GM23338 (cell line): ENCODE results near the gene PTRH2. TPM values are rescaled to one million over a fixed set of nuclear protein-coding genes. Genes with fewer than 3 reads are reported as not detected.

Source experiments
- ATAC-seq: fragments of 200-7000 bp; cut with Tn5 transposase; 3 replicates; pipeline ENCODE4 v1.9.1; 2020
- DNase-seq: peaks from one replicate; pipeline ENCODE4 v3.0.0-alpha.2; 2015; ENCODE audit warnings: low spot score
- H2AFZ ChIP-seq: fragments of 200-600 bp; sonication (generic); 2 replicates; pipeline ENCODE4 v1.8.0; 2016; ENCODE audit warnings: antibody characterized with exemption, mild to moderate bottlenecking, moderate library complexity
- H3F3A ChIP-seq: fragments of 200-600 bp; sonication (generic); replicated peaks from 2 replicates; pipeline ENCODE4 v1.8.0; 2017; ENCODE audit warnings: antibody characterized with exemption, mixed run types, low read depth
- H3K27ac ChIP-seq: fragments of 200-600 bp; sonication (generic); 2 replicates; pipeline ENCODE4 v1.6.1; 2016; ENCODE audit warnings: low read depth
- H3K27me3 ChIP-seq: fragments of 200-600 bp; sonication (generic); 2 replicates; pipeline ENCODE4 v1.8.0; 2016; ENCODE audit warnings: mild to moderate bottlenecking, mixed run types, moderate library complexity; ENCODE audit not compliant: insufficient read depth
- H3K36me3 ChIP-seq: fragments of 200-600 bp; sonication (generic); 2 replicates; pipeline ENCODE4 v1.8.0; 2016; ENCODE audit warnings: mild to moderate bottlenecking; ENCODE audit not compliant: insufficient read depth
- H3K4me1 ChIP-seq: fragments of 200-600 bp; sonication (generic); 2 replicates; pipeline ENCODE4 v1.8.0; 2016; ENCODE audit warnings: mild to moderate bottlenecking, moderate library complexity; ENCODE audit not compliant: insufficient read depth
- H3K4me2 ChIP-seq: fragments of 200-600 bp; sonication (generic); 2 replicates; pipeline ENCODE4 v1.7.1; 2017; ENCODE audit warnings: mixed run types
- H3K4me3 ChIP-seq: fragments of 200-600 bp; sonication (generic); 2 replicates; pipeline ENCODE4 v1.6.1; 2016; ENCODE audit warnings: mixed run types
- H3K79me2 ChIP-seq: fragments of 200-600 bp; sonication (generic); replicated peaks from 2 replicates; pipeline ENCODE4 v1.8.0; 2017; ENCODE audit warnings: mild to moderate bottlenecking; ENCODE audit not compliant: insufficient read depth
- H3K9me2 ChIP-seq: fragments of 200-600 bp; sonication (generic); 2 replicates; pipeline ENCODE4 v1.8.0; 2017; ENCODE audit not compliant: insufficient read depth
- H4K20me1 ChIP-seq: fragments of 200-600 bp; sonication (generic); replicated peaks from 2 replicates; pipeline ENCODE4 v1.8.0; 2017; ENCODE audit warnings: mild to moderate bottlenecking; ENCODE audit not compliant: insufficient read depth
- H3K27ac Mint-ChIP-seq: 2 replicates; pipeline ENCODE4 v1.8.0; 2020; ENCODE audit warnings: inconsistent platforms, mild to moderate bottlenecking, moderate library complexity, mixed read lengths
- H3K27me3 Mint-ChIP-seq: 3 replicates; pipeline ENCODE4 v1.8.0; 2022; ENCODE audit warnings: low read depth, mild to moderate bottlenecking, moderate library complexity, mixed read lengths, inconsistent platforms; ENCODE audit not compliant: insufficient read depth, poor library complexity
- H3K36me3 Mint-ChIP-seq: 3 replicates; pipeline ENCODE4 v1.8.0; 2021; ENCODE audit warnings: low read depth, mild to moderate bottlenecking, inconsistent platforms, moderate library complexity, mixed read lengths
- H3K4me1 Mint-ChIP-seq: 3 replicates; pipeline ENCODE4 v1.8.0; 2020; ENCODE audit warnings: mild to moderate bottlenecking, inconsistent platforms, mixed read lengths
- H3K4me3 Mint-ChIP-seq: 3 replicates; pipeline ENCODE4 v1.8.0; 2021; ENCODE audit warnings: moderate library complexity, mild to moderate bottlenecking, inconsistent platforms, mixed read lengths
- H3K9me3 Mint-ChIP-seq: 3 replicates; pipeline ENCODE4 v1.8.0; 2020; ENCODE audit warnings: moderate library complexity, mild to moderate bottlenecking, inconsistent platforms, mixed read lengths
- EZH2 ChIP-seq: fragments of 200-600 bp; sonication (generic); IDR thresholded peaks from one replicate; pipeline ENCODE4 v1.8.0; 2017; ENCODE audit warnings: antibody characterized with exemption, mild to moderate bottlenecking, low read depth; ENCODE audit not compliant: unreplicated experiment
- NANOG ChIP-seq: IDR thresholded peaks from 2 replicates; pipeline ENCODE4 v1.6.1; 2016; ENCODE audit warnings: antibody characterized with exemption, borderline replicate concordance
- POLR2AphosphoS5 ChIP-seq: IDR thresholded peaks from 2 replicates; pipeline ENCODE4 v1.6.1; 2016; ENCODE audit warnings: antibody characterized with exemption, low read depth
- STAT1 ChIP-seq: IDR thresholded peaks from one replicate; pipeline ENCODE4 v1.6.1; 2016; ENCODE audit warnings: antibody characterized with exemption; ENCODE audit not compliant: unreplicated experiment
- ZNF114 ChIP-seq: fragments of 250-450 bp; sonication (Bioruptor Pico); IDR thresholded peaks from 2 replicates; pipeline ENCODE4 v1.5.0; 2020; ENCODE audit warnings: mild to moderate bottlenecking, moderate library complexity
- ZNF331 ChIP-seq: fragments of 250-450 bp; sonication (Bioruptor Pico); IDR thresholded peaks from 2 replicates; pipeline ENCODE4 v1.5.0; 2020; ENCODE audit warnings: low read depth, mild to moderate bottlenecking, moderate library complexity
- polyA plus RNA-seq: library from polyadenylated mRNA; unstranded; fragments of >200 nt; fragmentation: Nextera tagmentation; extraction: Ambion mirVana; gene quantifications from 2 replicates; pipeline ENCODE4 v1.2.1, GENCODE V29; 2016
- total RNA-seq: library from RNA; depleted of rRNA; stranded (reverse); fragments of >200 nt; shearing (Covaris generic); gene quantifications from 2 replicates; pipeline ENCODE4 v1.2.3, GENCODE V29; 2014
- TF ChIP-seq, protein P1 (sequence below): fragments of 250-450 bp; sonication (Bioruptor Pico); IDR thresholded peaks from 2 replicates; pipeline ENCODE4 v1.5.0; 2020; ENCODE audit warnings: mild to moderate bottlenecking, moderate library complexity
- TF ChIP-seq, protein P2 (sequence below), 2 experiments: fragments of 200-600 bp in 1 of 2; sonication (generic) in 1 of 2; conservative IDR thresholded peaks; 2 replicates each; pipeline versions ENCODE4 v1.5.1 to v1.6.1; 2016 to 2017; ENCODE audit warnings: antibody characterized with exemption in 2 of 2, low read depth in 2 of 2, mild to moderate bottlenecking in 2 of 2, moderate library complexity in 1 of 2

Gene PTRH2
- total and polyA plus RNA-seq, 2 experiments from 2014 or later, result 32.7 to 85.2 TPM

DNA sequence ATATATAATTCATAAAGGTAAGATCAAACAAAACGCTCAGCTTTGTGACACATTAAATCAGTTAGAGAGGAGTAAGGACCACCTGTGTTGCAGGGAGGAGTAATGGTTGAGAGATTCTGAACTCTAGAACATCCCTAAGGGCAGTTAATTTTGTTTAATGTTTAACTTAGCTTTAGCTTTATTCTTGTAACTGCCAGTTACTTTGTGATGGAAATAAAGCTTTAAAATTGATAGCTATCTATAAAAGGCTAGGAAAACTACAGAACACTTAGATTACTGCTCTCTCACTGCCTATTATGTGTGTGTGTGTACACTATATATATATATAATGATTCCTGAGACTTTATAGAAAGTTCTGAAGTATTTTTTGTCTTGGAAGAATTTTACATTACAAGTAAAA lies 37.8 kb downstream of the PTRH2 start (continued):
- TF ChIP-seq, protein P1, sequence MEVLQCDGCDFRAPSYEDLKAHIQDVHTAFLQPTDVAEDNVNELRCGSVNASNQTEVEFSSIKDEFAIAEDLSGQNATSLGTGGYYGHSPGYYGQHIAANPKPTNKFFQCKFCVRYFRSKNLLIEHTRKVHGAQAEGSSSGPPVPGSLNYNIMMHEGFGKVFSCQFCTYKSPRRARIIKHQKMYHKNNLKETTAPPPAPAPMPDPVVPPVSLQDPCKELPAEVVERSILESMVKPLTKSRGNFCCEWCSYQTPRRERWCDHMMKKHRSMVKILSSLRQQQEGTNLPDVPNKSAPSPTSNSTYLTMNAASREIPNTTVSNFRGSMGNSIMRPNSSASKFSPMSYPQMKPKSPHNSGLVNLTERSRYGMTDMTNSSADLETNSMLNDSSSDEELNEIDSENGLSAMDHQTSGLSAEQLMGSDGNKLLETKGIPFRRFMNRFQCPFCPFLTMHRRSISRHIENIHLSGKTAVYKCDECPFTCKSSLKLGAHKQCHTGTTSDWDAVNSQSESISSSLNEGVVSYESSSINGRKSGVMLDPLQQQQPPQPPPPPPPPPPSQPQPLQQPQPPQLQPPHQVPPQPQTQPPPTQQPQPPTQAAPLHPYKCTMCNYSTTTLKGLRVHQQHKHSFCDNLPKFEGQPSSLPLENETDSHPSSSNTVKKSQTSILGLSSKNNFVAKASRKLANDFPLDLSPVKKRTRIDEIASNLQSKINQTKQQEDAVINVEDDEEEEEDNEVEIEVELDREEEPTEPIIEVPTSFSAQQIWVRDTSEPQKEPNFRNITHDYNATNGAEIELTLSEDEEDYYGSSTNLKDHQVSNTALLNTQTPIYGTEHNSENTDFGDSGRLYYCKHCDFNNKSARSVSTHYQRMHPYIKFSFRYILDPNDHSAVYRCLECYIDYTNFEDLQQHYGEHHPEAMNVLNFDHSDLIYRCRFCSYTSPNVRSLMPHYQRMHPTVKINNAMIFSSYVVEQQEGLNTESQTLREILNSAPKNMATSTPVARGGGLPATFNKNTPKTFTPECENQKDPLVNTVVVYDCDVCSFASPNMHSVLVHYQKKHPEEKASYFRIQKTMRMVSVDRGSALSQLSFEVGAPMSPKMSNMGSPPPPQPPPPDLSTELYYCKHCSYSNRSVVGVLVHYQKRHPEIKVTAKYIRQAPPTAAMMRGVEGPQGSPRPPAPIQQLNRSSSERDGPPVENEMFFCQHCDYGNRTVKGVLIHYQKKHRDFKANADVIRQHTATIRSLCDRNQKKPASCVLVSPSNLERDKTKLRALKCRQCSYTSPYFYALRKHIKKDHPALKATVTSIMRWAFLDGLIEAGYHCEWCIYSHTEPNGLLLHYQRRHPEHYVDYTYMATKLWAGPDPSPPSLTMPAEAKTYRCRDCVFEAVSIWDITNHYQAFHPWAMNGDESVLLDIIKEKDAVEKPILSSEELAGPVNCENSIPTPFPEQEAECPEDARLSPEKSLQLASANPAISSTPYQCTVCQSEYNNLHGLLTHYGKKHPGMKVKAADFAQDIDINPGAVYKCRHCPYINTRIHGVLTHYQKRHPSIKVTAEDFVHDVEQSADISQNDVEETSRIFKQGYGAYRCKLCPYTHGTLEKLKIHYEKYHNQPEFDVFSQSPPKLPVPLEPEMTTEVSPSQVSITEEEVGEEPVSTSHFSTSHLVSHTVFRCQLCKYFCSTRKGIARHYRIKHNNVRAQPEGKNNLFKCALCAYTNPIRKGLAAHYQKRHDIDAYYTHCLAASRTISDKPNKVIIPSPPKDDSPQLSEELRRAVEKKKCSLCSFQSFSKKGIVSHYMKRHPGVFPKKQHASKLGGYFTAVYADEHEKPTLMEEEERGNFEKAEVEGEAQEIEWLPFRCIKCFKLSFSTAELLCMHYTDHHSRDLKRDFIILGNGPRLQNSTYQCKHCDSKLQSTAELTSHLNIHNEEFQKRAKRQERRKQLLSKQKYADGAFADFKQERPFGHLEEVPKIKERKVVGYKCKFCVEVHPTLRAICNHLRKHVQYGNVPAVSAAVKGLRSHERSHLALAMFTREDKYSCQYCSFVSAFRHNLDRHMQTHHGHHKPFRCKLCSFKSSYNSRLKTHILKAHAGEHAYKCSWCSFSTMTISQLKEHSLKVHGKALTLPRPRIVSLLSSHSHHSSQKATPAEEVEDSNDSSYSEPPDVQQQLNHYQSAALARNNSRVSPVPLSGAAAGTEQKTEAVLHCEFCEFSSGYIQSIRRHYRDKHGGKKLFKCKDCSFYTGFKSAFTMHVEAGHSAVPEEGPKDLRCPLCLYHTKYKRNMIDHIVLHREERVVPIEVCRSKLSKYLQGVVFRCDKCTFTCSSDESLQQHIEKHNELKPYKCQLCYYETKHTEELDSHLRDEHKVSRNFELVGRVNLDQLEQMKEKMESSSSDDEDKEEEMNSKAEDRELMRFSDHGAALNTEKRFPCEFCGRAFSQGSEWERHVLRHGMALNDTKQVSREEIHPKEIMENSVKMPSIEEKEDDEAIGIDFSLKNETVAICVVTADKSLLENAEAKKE, result no peak

DNA sequence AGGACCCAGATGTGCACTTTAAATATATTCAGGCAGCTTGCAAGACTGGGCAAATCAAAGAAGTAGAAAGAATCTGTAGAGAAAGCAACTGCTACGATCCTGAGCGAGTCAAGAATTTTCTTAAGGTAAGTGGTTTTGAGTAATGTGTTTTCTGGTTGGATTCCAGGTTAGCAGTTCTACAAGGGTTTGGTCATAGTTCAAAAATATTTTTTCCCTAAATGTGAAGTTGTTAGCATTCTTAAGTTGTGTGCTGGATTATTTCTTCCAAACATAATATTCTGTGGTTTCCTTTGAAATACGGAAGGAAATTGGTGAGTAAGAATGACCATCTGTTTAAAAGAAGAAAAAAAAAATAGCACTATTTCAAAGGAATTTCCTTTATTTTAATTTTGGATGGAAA lies 38.4 kb downstream of the PTRH2 start:
- Histone ChIP-seq H3K79me2 (peaks cover 8% of the 10 kb centered on the region; the same call in 1 of the 2 replicates), H3F3A (no peaks in the 10 kb centered on the region), H3K27me3 (no peaks in the 10 kb centered on the region), H2AFZ (no peak overlapping the region), H3K4me3 (no peak overlapping the region), H4K20me1 (0 out of 2 replicates have a peak, but pooled peaks cover 6% of the 10 kb centered on the region), H3K9me2 (no peaks in the 10 kb centered on the region), H3K27ac (no peak overlapping the region), H3K36me3 (peaks cover 65% of the 10 kb centered on the region), H3K4me1 (no peaks in the 10 kb centered on the region), H3K4me2 (no peak overlapping the region)
- Mint-ChIP-seq H3K9me3 (no peaks in the 10 kb centered on the region), H3K27me3 (no peaks in the 10 kb centered on the region), H3K4me3 (no peak overlapping the region), H3K27ac (no peak overlapping the region), H3K4me1 (no peaks in the 10 kb centered on the region), H3K36me3 (peaks cover 66% of the 10 kb centered on the region)
- no peak for TF ChIP-seq STAT1
- TF ChIP-seq ZNF114, result no peak
- TF ChIP-seq, protein P1, result no peak
- no peak for TF ChIP-seq EZH2
- TF ChIP-seq, protein P2, sequence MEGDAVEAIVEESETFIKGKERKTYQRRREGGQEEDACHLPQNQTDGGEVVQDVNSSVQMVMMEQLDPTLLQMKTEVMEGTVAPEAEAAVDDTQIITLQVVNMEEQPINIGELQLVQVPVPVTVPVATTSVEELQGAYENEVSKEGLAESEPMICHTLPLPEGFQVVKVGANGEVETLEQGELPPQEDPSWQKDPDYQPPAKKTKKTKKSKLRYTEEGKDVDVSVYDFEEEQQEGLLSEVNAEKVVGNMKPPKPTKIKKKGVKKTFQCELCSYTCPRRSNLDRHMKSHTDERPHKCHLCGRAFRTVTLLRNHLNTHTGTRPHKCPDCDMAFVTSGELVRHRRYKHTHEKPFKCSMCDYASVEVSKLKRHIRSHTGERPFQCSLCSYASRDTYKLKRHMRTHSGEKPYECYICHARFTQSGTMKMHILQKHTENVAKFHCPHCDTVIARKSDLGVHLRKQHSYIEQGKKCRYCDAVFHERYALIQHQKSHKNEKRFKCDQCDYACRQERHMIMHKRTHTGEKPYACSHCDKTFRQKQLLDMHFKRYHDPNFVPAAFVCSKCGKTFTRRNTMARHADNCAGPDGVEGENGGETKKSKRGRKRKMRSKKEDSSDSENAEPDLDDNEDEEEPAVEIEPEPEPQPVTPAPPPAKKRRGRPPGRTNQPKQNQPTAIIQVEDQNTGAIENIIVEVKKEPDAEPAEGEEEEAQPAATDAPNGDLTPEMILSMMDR (conservative IDR thresholded peaks at IDR 0.05; ENCODE audit: low read depth in 2 of 2), result no peak
- no peak for TF ChIP-seq ZNF331 (CRISPR knock-in tag)
- TF ChIP-seq NANOG, result no peak
- no peak for TF ChIP-seq POLR2AphosphoS5
- no peak for DNase-seq
- ATAC-seq, result no peak
